ENCODE results near the gene CASP8. TPM values are rescaled to one million over a fixed set of nuclear protein-coding genes. Genes with fewer than 3 reads are reported as not detected.

The CASP8 gene
- total RNA-seq, 1 donor, result 23.2 TPM

DNA sequence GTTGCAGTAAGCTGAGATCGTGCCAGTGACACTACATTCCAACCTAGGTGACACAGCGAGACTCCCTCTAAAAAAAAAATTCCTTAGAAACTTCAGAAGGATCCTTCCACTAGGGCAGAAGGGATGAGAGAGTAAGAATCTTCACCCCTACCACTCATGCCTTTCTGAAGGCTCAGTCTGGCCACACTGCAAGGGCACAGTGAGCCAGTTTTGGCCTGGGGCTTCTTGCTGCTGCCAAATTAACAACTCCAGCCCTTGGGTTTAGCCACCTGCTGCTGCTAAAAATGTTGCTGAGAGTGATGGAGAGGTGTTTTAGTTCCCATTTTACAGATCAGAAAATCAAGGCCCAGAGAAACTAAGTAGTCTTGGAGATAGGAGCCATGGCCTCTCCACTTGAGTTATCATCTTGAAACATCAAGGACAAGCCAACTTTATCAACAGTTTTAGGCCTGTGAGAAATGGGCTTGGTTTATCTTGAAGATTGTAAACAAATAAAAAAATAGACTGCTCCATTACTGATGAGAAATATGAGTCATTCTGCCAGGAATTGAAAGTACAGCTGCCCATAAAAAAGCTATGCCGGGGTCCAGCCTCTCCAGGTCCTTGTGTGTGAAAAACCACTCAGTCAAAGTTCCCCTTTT, 31.9 kb upstream of the CASP8 start:
- H3K79me2 ChIP-seq (ENCODE audit: insufficient read depth, low read length), result no peaks in the 10 kb centered on the region
- TF ChIP-seq, protein P1, sequence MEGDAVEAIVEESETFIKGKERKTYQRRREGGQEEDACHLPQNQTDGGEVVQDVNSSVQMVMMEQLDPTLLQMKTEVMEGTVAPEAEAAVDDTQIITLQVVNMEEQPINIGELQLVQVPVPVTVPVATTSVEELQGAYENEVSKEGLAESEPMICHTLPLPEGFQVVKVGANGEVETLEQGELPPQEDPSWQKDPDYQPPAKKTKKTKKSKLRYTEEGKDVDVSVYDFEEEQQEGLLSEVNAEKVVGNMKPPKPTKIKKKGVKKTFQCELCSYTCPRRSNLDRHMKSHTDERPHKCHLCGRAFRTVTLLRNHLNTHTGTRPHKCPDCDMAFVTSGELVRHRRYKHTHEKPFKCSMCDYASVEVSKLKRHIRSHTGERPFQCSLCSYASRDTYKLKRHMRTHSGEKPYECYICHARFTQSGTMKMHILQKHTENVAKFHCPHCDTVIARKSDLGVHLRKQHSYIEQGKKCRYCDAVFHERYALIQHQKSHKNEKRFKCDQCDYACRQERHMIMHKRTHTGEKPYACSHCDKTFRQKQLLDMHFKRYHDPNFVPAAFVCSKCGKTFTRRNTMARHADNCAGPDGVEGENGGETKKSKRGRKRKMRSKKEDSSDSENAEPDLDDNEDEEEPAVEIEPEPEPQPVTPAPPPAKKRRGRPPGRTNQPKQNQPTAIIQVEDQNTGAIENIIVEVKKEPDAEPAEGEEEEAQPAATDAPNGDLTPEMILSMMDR (IDR thresholded peaks at IDR 0.05; ENCODE audit: extremely low read depth, low read depth, low read length), result no peak
- peaks cover 6% of the 10 kb centered on the region for H3K4me1 ChIP-seq (ENCODE audit: insufficient read depth, low read length)
- H4K20me1 ChIP-seq (ENCODE audit: insufficient read depth, low read length), result no peaks in the 10 kb centered on the region
- H3K4me3 ChIP-seq (ENCODE audit: insufficient read depth, low read length), result no peak overlapping the region
- H2AFZ ChIP-seq (ENCODE audit: low read length), result no peak overlapping the region
- no peaks in the 10 kb centered on the region for H3K9me3 ChIP-seq (ENCODE audit: low read depth, low read length)
- no peak overlapping the region for H3K4me2 ChIP-seq (ENCODE audit: insufficient read depth, low read length)
- H3K27me3 ChIP-seq (ENCODE audit: insufficient read depth, low read length), result no peaks in the 10 kb centered on the region
- no peaks in the 10 kb centered on the region for H3K36me3 ChIP-seq (ENCODE audit: insufficient read depth, low read length)
- DNase-seq (ENCODE audit: insufficient read length, low spot score, missing footprints), result peak; percentile 44
- H3K27ac ChIP-seq (ENCODE audit: low read depth, low read length), result no peak overlapping the region

- H4K20me1 ChIP-seq (ENCODE audit: insufficient read depth, low read length), result no peaks in the 10 kb centered on the region
- peaks cover 6% of the 10 kb centered on the region for H3K4me1 ChIP-seq (ENCODE audit: insufficient read depth, low read length)
- H3K79me2 ChIP-seq (ENCODE audit: insufficient read depth, low read length), result no peaks in the 10 kb centered on the region
- no peak overlapping the region for H3K4me2 ChIP-seq (ENCODE audit: insufficient read depth, low read length)
- no peak overlapping the region for H3K27ac ChIP-seq (ENCODE audit: low read depth, low read length)
- no peaks in the 10 kb centered on the region for H3K27me3 ChIP-seq (ENCODE audit: insufficient read depth, low read length)
- H2AFZ ChIP-seq (ENCODE audit: low read length), result no peak overlapping the region
- no peak for DNase-seq (ENCODE audit: insufficient read length, low spot score, missing footprints)
- no peak overlapping the region for H3K4me3 ChIP-seq (ENCODE audit: insufficient read depth, low read length)
- no peaks in the 10 kb centered on the region for H3K9me3 ChIP-seq (ENCODE audit: low read depth, low read length)
- TF ChIP-seq, protein P1 (IDR thresholded peaks at IDR 0.05; ENCODE audit: extremely low read depth, low read depth, low read length), result no peak
- no peaks in the 10 kb centered on the region for H3K36me3 ChIP-seq (ENCODE audit: insufficient read depth, low read length)
Observed at GRCh38 chr2:201228912-201229290, 31.4 kb upstream of the CASP8 start.

- Histone ChIP-seq H4K20me1 (ENCODE audit: insufficient read depth, low read length) (no peaks in the 10 kb centered on the region), H3K9me3 (ENCODE audit: low read depth, low read length) (no peaks in the 10 kb centered on the region), H3K27ac (ENCODE audit: low read depth, low read length) (peak overlapping the region; percentile 53), H3K36me3 (ENCODE audit: insufficient read depth, low read length) (no peaks in the 10 kb centered on the region), H3K4me3 (ENCODE audit: insufficient read depth, low read length) (peak overlapping the region; percentile 53), H2AFZ (ENCODE audit: low read length) (peak overlapping the region; percentile 98), H3K4me2 (ENCODE audit: insufficient read depth, low read length) (peak overlapping the region; percentile 69), H3K4me1 (ENCODE audit: insufficient read depth, low read length) (peaks cover 16% of the 10 kb centered on the region), H3K27me3 (ENCODE audit: insufficient read depth, low read length) (no peaks in the 10 kb centered on the region), H3K79me2 (ENCODE audit: insufficient read depth, low read length) (no peaks in the 10 kb centered on the region)
- TF ChIP-seq, protein P1 (IDR thresholded peaks at IDR 0.05; ENCODE audit: extremely low read depth, low read depth, low read length), result peak; percentile 93
- peak; percentile 91 for DNase-seq (ENCODE audit: insufficient read length, low spot score, missing footprints)
Observed at GRCh38 chr2:201231781-201232466, 28.4 kb upstream of the CASP8 start.

DNA sequence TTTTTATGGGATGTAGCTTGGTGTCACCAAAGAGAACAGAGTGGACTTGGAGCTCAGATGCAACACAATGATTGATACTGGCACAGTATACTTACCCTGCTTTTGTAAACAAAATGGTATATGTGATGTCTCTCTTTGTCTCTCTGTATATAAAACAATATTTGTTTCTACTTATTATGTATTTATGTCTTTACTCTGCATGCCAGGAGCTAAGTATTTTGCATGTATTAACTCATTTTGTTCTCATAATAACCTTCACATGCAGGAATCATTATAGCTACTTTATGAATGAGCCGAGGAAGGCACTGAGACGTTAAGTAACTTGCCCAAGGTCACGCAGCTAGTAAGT, 27.9 kb upstream of the CASP8 start:
- Histone ChIP-seq H3K79me2 (ENCODE audit: insufficient read depth, low read length) (no peaks in the 10 kb centered on the region), H3K27ac (ENCODE audit: low read depth, low read length) (peak overlapping the region; percentile 53), H3K4me3 (ENCODE audit: insufficient read depth, low read length) (no peak overlapping the region), H3K4me1 (ENCODE audit: insufficient read depth, low read length) (peaks cover 15% of the 10 kb centered on the region), H3K9me3 (ENCODE audit: low read depth, low read length) (no peaks in the 10 kb centered on the region), H3K36me3 (ENCODE audit: insufficient read depth, low read length) (no peaks in the 10 kb centered on the region), H2AFZ (ENCODE audit: low read length) (peak overlapping the region; percentile 98), H4K20me1 (ENCODE audit: insufficient read depth, low read length) (no peaks in the 10 kb centered on the region), H3K27me3 (ENCODE audit: insufficient read depth, low read length) (no peaks in the 10 kb centered on the region), H3K4me2 (ENCODE audit: insufficient read depth, low read length) (peak overlapping the region; percentile 69)
- no peak for DNase-seq (ENCODE audit: insufficient read length, low spot score, missing footprints)
- TF ChIP-seq, protein P1 (IDR thresholded peaks at IDR 0.05; ENCODE audit: extremely low read depth, low read depth, low read length), result no peak

Data from osteoblast (primary cell).